A204.1 (cell line): ENCODE data around the gene CIITA.
"Not testable (repeated sequence)": the region's sequence is repeated elsewhere in the genome, so short reads cannot be mapped to it uniquely, and the experiment has no call there.

ENCODE experiments used
- FAIRE-seq: peaks from 2 replicates; lab custom pipeline; 2012; peaks lifted over from hg19 to GRCh38; lab: Jason Lieb, UNC

CIITA gene

GRCh38 chr16:10876799-10877341 lies at the start of gene CIITA:
Gene CIITA, plus strand, starts transcription at chr16:10877202. Its CDS starts 129 bp downstream, at chr16:10877331.
- no peak for FAIRE-seq

GRCh38 chr16:10827691-10828341 lies 49.2 kb upstream of the CIITA start:
- FAIRE-seq, result no peak

- no peak for FAIRE-seq
Observed at GRCh38 chr16:10828851-10829366, 48.1 kb upstream of the CIITA start.

- not testable (repeated sequence) for FAIRE-seq
Observed at GRCh38 chr16:10829390-10830098, 47.5 kb upstream of the CIITA start.

- not testable (repeated sequence) for FAIRE-seq
Observed at GRCh38 chr16:10830240-10830639, 46.8 kb upstream of the CIITA start.

- FAIRE-seq, result no peak
Observed at GRCh38 chr16:10831894-10832886, 44.8 kb upstream of the CIITA start.

- no peak for FAIRE-seq
Observed at GRCh38 chr16:10833271-10833670, 43.7 kb upstream of the CIITA start.

- FAIRE-seq, result no peak
Observed at GRCh38 chr16:10834130-10834529, 42.9 kb upstream of the CIITA start.

GRCh38 chr16:10834766-10835165 lies 42.2 kb upstream of the CIITA start:
- no peak for FAIRE-seq

GRCh38 chr16:10835281-10835931 lies 41.6 kb upstream of the CIITA start:
- FAIRE-seq, result no peak

GRCh38 chr16:10836174-10836853 lies 40.7 kb upstream of the CIITA start:
- no peak for FAIRE-seq

GRCh38 chr16:10838621-10839278 lies 38.3 kb upstream of the CIITA start:
- FAIRE-seq, result no peak

- no peak for FAIRE-seq
Observed at GRCh38 chr16:10839279-10839666, 37.7 kb upstream of the CIITA start.

GRCh38 chr16:10840703-10841102 lies 36.3 kb upstream of the CIITA start:
- FAIRE-seq, result no peak

- no peak for FAIRE-seq
Observed at GRCh38 chr16:10846213-10846998, 30.6 kb upstream of the CIITA start.

GRCh38 chr16:10847176-10847575 lies 29.8 kb upstream of the CIITA start:
- no peak for FAIRE-seq

- FAIRE-seq, result no peak
Observed at GRCh38 chr16:10849736-10850477, 27.1 kb upstream of the CIITA start.

- FAIRE-seq, result no peak
Observed at GRCh38 chr16:10850478-10850850, 26.5 kb upstream of the CIITA start.

GRCh38 chr16:10851512-10851911 lies 25.5 kb upstream of the CIITA start:
- FAIRE-seq, result no peak
